DMS114 treated with DMSO at 0.1 percent for 48 hours (cell line): ENCODE data around the gene ANKRD29.

Experiments
- DNase-seq: peaks from one replicate; lab custom pipeline; 2025; ENCODE audit not compliant: unreplicated experiment; lab: John Stamatoyannopoulos, UW

The ANKRD29 gene

GRCh38 chr18:23662309-23663263, at the start of gene ANKRD29:
ANKRD29 (minus strand) TSS chr18:23662911; CDS start chr18:23662730, 181 bp downstream.
- DNase-seq, result peak; percentile 10

GRCh38 chr18:23712445-23712844, 49.7 kb upstream of the ANKRD29 start:
- DNase-seq, result no peak

GRCh38 chr18:23711426-23711825, 48.7 kb upstream of the ANKRD29 start:
- DNase-seq, result no peak

- no peak for DNase-seq
Observed at GRCh38 chr18:23710946-23711345, 48.2 kb upstream of the ANKRD29 start.

- no peak for DNase-seq
Observed at GRCh38 chr18:23710068-23710527, 47.4 kb upstream of the ANKRD29 start.

- no peak for DNase-seq
Observed at GRCh38 chr18:23706971-23707640, 44.4 kb upstream of the ANKRD29 start.

GRCh38 chr18:23704806-23705205, 42.1 kb upstream of the ANKRD29 start:
- DNase-seq, result no peak

- no peak for DNase-seq
Observed at GRCh38 chr18:23703987-23704384, 41.3 kb upstream of the ANKRD29 start.

GRCh38 chr18:23703057-23703986, 40.6 kb upstream of the ANKRD29 start:
- DNase-seq, result peak; percentile 46

- no peak for DNase-seq
Observed at GRCh38 chr18:23702606-23703005, 39.9 kb upstream of the ANKRD29 start.

GRCh38 chr18:23701544-23702064, 38.9 kb upstream of the ANKRD29 start:
- DNase-seq, result no peak

- DNase-seq, result no peak
Observed at GRCh38 chr18:23701017-23701416, 38.3 kb upstream of the ANKRD29 start.

- DNase-seq, result no peak
Observed at GRCh38 chr18:23694637-23695430, 32.1 kb upstream of the ANKRD29 start.

GRCh38 chr18:23693846-23694245, 31.1 kb upstream of the ANKRD29 start:
- no peak for DNase-seq

- no peak for DNase-seq
Observed at GRCh38 chr18:23690505-23691068, 27.9 kb upstream of the ANKRD29 start.

- DNase-seq, result no peak
Observed at GRCh38 chr18:23689616-23690504, 27.1 kb upstream of the ANKRD29 start.

GRCh38 chr18:23689031-23689615, 26.4 kb upstream of the ANKRD29 start, which contains the start of gene LAMA3:
LAMA3 (plus strand) TSS chr18:23689453; CDS start chr18:23689684, 231 bp downstream.
- DNase-seq, result peak; percentile 7

- DNase-seq, result no peak
Observed at GRCh38 chr18:23688528-23688927, 25.8 kb upstream of the ANKRD29 start.
